Stimulated activated CD4-positive, alpha-beta T cell treated with anti-CD3 and anti-CD28 coated beads, TNF-alpha, amount 100 ng/mL, for 24 hours (primary cell): ENCODE data around the gene OLA1.
A peak's percentile ranks its signal among the peaks of the same experiment; 100 is the strongest.

Experiments
- DNase-seq, 3 experiments: peaks; one replicate each; pipeline ENCODE4 v3.0.0-alpha.2; 2020; ENCODE audit warnings: low read depth in 3 of 3

The OLA1 gene

DNA sequence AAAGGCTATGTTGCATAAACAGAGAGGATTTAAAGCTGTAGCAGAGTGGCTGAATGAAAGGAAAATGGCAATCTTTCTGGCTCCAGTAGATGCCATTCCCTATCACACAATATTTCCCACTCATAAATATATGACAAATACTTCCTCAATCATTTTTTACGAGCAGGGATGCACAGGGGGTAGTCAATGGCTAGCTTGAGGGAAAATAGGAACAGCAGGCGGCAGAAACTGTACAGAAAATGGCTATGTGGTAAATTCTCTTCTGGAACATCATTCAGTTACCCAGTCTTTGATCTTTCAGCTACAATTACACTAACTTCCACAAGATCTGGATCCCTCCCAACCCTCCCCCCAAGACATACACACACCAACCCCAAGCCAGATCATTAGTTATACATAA lies 127.2 kb downstream of the OLA1 start:
- DNase-seq: no peak

DNA sequence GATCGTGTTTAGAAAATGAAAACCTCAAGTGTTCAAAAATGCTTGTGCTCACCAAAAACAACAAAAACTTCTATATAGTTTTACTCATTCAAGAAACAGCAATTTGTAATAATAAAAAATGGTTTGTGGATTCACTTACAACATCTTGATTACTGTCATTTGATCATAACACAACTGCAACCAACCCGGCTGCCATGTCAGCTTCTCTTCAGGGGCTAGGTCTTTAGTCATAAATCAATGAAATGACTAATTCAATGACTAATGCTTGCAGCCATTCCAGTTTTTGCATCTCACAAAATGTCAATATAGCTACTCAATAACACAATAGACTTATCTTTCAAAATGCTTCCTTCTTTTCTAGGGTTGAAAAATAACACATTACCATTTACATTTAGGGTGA lies 128.0 kb downstream of the OLA1 start:
- peak in 2 of 3 experiments; percentile 2 to 19 for DNase-seq

DNA sequence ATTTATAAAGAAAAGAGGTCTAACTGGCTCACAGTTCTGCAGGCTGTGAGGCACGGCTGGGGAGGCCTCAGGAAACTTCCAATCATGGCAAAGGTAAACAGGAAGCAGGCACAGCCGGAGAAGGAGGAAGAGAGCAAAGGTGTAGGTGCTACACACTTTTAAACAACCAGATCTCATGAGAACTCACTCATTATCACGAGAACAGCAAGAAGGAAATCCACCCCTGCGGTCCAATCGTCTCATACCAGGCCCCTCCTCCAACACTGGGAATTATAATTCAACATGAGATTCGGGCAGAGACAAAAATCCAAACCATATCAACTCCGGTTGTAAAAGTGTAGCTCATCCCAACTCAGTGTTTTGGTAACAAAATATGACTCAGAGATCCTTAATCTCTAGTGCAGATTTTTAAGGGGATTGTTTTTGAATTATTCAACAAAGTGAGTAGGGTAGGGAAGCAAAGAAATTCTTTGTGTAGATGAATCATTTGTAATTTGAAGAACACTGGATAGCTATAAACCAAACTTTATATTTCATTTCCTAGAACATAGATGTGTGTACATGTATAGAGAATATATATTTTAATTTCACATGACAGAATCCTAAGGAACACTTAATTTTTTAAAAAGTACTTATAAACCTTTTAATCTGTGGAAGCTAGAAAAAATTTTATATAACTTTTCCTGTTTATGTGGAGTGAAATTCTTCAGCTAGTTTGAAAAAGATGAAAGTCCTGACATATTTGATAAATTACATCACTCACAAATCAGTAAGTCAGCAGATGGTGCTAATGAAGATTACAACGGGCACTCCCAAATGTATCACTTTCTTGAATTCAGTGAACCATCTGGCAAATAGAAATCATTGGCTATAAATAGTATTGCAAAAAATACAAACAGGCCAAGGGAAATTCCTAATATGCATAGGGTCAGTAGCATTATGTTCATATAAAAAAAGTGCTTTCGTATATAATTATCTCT lies 130.1 kb downstream of the OLA1 start:
- DNase-seq: no peak

DNA sequence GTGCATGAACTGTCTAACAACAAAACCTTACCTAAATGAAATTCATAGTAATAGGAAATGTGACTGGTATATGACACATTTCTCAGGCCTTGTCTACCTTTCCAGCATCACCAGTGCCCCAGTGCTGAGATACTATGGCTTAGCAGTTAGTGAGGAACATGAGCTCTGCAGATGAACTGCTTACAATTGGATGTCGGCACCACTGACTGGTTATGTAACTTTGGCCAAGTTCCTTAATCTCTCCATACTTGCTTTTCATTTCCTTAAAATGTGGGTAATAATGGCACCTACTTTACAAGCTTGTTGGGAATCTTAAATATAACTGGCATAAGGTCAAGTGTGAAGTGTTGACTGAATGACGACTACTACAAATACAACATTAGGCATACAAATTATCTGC lies 136.3 kb downstream of the OLA1 start:
- DNase-seq: no peak

DNA sequence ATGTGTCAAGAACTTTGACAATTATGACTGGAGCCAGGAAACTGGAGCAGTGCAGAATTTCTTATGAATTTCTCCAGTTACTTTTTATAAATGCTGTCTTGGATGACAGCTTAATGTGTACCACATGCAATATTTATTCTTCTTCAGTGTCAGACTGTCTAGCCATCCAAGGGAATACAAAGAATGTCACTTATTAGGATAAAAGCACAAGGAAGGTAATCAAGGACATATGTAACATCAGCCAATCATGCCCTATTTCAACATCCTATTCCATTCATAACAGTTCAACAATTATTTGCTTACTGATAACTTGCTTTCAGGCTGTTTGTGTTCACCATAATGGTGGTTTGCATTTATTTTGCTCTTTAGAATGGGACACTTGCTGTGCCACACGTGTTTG lies 139.8 kb downstream of the OLA1 start:
- no peak for DNase-seq

DNA sequence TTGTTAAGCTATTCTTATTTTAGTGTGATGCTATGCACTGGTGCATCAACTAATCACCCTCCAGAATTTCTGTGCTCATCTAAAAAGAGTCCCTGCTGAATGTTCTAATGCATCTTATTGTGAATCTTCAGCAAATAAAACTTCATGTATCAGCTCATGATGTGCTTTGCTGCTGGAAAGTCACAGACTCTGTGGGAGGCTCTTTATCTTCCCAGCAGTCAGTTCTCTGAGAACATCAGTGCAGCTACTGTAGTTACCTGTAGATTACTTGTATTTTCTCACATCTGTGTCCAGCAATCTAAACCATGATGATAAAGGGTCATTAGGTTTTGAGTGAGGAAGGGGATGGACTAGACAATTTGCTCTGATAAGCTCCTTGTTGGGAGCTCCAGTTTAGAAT lies 141.6 kb downstream of the OLA1 start:
- DNase-seq: no peak

DNA sequence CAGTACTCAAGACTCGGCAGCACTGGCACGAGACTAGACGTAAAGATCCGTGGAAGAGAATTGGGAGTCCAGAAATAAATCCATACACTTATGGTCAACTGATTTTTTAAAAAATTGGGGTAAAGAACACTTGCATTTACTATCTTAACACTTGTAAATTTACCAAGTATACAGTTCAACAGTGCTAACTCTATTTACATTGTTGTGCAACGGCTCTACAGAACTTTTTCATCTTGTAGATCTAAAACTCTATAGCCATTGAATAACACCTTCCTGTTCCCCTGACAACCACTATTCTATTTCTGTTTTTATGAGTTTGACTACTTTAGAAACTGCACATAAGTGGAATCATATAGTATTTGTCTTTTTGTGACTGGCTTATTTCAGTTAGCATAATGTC lies 153.8 kb downstream of the OLA1 start:
- DNase-seq: no peak

DNA sequence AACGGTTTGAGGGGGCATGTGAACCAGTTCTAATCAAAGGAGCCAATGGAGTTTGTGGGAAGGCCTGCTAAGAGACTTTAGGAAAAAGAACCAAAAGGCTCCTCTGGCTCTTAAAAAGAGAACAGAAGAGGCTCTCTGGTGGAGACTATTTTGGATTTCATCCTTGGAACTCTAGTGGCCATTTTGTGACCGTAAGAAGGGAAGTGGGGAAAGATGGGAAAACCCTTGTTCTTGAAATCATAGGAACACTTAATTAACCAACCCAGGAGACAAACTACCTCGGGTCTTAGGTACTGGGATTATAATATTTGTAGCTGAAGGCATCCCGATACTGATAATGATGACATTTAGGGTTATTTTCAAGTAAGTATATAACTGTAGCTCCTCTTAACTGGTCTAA lies 157.9 kb downstream of the OLA1 start:
- no peak for DNase-seq

DNA sequence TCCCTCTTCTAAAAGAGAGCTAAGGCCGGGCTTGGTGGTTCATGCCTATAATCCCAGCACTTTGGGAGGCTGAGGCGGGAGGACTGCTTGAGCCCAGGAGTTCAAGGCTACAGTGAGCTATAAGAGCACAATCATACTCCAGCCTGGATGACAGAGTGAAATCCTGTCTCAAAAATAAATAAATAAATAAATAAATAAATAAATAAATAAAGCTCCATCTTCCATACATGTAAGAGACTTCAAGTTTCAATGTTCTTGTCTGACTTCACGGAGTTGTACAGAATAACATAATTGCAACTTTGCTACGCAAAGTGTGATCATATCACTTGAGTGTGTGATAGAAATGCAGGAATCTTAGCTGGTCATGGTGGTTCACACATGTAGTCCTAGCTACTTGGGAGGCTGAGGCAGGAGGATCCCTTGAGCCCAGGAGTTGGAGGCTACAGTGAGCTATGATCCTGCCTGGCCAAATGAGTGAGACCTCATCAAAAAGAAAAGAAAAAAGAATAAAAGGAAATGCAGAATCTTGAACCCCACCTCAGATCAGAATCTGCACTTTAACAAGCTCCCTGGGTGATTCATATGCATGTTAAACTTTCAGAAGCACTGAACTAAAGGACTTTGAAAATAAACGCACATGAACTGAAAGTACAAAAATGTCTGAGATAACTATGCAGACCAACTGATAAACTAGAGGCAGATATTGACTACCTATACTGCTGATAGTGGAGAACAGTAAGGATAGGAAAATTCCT lies 159.4 kb downstream of the OLA1 start:
- no peak for DNase-seq

DNA sequence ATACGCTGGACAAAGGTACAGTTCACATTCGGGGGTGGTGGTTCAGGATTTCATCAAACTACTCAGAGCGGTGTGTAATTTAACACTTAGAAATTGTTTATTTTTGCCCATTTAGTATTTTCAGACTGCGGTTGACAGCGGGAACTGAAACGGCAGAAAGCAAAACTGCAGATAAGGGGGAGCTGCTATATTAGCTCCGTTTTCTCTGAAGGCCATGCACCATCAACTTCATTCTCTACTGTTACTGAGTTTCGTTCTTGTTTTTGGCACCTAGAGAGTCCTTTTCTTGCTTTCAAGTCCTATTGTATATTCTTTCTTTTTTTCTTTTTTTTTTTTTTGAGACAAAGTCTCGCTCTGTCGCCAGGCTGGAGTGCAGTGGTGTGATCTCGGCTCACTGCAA lies 161.6 kb downstream of the OLA1 start:
- no peak for DNase-seq

DNA sequence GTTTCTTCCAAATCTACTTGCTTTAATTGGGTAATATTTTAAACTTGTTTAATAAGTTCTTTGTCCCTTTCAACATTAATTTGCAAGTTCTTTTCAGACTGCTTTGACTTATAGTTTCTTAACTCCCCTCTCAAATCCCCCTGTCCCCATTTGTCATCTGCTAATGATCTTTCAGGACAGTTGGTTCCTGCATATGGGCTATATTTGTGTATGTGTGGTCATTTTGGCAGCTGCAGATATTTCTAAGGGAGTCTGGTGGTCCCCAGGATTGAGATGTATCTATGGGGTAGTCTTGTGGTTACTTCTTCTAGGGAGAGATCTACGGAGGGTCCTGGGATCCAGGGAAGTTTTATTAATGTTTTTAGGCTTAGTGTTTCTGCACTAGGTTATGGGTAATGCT lies 162.6 kb downstream of the OLA1 start:
- DNase-seq: no peak

DNA sequence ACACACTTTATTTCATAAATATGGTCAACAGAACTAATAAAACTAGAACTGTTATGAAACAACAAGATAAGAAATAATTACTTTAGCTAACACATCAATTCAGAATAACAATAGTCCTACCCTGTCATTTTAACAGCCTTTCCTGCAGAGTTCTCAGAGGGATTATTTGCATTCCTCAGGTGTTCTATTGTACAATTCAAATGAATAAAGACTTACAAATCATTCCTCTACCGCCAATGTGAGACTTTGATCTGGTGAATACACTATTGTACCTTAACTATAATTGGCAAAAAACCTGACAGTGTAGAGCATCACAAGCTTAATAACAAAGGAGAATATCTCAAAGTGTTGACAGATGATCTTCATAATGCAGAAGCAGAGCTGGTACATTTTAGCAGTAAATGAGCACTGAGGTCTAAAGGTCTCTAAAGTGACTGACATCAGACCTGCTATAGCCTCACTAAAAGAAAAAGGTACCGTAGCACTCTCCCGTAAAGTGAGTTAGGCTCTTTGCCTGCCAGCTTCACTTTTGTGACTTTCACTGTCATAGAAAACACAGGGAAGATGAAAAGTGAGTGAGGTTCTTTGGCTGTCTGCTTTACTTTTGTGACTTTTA lies 164.4 kb downstream of the OLA1 start:
- DNase-seq: no peak

DNA sequence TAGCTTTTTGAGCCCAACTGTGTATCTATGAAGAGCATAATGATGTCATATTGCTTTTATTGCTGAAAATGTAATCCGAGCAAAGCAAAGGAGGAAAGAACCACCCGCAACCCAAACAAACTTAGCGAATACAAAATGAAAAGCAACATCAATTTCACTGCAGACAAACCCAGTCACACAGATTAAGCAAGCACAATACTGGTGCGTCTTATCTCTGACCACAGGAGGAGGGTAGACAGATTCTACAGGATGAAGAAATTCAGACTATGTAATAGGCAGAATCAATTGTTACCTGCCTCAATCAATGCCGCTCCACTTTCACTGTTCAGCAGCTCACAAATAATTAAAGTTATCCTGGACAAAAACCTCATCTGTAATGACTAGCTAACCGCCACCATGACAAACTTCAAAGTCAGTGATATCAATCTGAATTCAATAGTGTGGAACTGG lies 167.6 kb downstream of the OLA1 start:
- no peak for DNase-seq

DNA sequence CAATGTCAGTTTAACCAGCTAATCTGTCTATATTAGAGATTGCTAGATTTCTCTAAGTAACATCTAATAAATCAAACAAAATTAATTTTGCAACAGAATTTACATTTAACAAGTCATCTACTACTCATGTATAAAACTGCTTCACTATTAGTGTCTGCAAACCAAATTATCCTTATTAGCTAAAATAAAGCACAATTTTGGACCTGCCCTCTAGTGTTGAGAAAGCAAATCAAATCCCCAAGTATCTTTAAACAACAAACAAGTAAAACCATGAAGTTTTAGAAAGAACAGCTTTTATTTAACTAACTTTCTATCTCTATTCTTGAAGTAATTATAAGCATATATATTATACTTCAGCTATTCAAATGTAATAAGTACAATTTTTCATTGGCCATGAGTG lies 170.1 kb downstream of the OLA1 start:
- no peak for DNase-seq

DNA sequence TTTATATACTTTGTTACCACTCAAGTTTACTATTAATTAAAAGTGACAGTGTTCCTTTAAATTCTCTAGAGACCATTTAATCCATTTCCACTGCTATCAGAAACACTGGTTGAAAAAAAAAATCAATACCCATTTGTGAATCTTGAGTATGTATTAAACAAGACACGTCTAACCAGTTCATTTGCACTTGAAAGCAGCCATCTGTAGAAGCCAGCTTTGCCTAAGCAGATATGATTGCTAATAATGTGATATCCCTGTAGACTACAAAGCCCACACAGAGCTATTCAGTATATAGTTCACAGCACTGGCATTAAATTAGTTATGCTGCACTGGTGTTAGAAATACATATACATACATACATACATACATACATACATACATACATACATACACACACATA lies 171.4 kb downstream of the OLA1 start:
- no peak for DNase-seq

DNA sequence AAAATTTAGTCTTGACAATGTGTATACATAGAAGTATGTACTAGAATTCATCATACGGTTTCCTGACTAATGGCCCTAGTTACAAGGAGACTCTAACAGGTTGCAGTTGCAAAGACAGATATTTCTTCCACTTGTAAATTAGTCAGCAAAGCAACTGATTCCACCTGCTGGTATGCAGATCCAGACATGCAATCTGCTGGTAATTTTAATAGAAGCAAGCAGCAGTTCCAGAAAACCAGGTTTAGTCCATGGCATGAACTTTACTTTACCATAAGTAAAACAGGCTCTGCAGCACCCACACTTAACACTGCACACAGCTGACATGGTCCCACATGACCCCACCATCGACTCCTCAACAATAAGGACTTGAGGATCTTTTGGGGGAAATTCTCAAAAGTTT lies 172.3 kb downstream of the OLA1 start:
- DNase-seq: no peak

DNA sequence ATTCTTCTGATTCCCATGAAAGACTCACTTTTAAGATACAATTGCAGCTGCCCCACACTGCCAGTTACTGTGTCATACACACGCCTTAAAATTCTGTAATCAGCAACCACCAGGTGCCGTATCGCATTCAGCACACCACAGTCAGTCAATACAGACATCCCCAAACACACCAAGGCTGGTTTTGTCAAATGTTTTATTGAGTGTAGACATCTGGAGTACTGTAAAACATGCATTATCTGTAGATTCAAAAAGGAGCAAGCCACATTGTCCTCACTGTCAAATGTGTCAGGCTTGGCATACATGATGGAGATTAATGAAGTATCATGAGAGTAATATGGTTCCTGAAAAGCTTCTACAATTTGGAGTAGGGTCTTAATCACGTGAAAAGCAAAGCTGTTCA lies 173.5 kb downstream of the OLA1 start:
- DNase-seq: no peak

DNA sequence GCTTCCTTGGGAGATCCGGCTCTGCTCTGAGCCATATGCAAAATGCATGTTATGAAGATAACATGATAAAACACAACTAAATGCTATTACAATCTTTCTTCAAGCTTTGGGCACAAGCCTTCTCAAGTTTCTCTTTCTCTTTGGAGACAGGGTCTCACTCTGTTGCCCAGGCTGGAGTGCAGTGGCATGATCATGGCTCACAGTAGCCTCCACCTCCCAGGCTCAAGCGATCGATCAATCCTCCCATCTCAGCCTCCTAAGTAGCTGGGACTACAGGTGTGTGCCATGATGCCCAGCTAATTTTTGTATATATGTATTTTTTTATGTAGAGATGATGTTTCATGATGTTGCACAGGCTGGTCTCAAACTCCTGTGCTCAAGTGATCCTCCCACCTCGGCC lies 175.5 kb downstream of the OLA1 start:
- DNase-seq: no peak

DNA sequence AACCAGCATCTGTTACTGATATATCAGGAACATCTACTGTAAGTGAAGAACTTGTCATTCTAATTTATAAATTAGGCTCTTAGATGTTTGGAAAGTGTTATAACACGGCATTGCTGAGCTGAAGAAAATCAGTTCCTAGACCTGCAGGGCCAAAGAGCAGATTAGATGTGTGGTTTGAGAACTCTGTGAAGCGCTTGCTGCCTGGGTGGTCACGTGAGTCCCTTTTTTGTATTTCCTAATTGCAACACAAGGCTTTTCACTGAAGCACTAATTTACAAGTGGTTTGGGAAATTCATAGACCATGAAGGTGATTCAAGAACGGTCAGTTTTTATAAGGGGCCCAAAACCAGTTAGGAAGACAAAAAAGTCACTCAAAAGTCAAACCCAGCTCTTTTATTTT lies 176.3 kb downstream of the OLA1 start:
- no peak for DNase-seq

DNA sequence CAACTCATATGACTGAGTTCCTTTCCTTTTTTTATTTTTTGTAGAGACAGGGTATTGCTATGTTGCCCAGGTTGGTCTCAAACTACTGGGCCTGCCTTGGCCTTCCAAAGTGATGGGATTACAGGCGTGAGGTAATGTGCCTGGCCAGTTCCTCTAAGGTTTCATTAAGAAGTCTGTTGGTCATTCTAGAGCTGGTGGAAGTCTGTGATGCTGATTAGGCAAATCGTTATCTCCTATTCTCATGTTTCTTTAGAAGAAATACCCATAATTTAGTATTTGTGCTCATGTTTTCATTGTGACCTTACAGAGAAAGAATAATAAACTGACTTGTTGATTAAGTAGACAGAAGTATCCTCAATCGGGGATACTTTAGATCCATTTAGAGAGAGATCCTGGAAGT lies 177.0 kb downstream of the OLA1 start:
- DNase-seq: no peak

DNA sequence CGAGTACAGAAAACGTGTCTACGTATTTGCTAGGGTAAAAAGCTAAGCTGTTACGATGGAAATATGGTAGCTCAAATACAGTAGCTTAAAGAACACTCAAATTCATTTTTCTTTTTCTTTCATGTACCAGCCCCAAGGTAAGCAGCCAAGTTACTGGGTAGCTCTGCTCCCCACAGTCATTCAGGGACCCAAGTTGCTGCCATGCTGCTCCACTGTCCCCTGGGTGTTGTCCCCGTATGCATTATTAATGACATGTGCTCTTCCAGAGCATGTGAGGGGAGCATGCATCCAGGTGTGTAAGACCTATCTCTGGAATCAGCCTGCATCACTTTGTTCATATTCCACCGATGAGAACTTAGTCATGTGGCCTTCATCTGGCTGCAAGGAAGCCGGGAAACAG lies 178.1 kb downstream of the OLA1 start:
- no peak for DNase-seq

DNA sequence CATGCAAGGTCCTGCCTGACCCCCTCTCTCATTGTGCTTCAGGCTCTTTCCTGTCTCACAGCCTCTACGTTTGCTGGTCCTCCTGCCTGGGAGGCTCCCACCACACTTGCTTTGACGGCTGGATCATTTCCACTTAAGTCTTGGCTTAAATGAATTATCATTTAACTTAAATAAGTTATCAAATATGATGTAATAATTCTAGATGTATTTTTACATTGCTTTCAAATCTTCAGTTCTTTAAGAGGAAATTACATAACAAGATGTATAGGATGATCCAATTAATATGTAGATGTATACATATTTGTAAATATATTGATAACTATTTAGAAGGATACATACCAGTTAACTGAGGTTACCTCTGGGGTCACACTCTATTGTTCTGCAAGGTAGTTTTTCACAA lies 180.5 kb downstream of the OLA1 start:
- no peak for DNase-seq

DNA sequence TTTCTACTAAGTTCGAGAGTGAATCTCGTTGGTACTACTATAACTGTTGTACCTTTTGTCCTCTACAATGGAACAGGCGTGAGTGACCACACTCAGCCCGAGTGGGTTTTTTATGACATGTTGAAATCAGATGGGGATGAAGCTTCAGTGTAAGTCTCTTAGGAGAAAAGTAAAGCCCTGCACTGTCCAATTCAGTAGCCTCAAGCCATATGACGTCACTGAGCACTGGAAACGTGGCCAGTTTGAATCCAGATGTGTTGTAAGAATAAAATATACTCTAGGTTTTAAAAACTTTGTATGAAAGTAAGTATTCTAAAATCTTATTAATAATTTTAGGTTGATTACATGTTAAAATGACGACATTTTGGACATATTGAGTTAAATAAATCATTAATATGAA lies 181.5 kb downstream of the OLA1 start:
- no peak for DNase-seq
